ENCODE measurements around the gene HMCN2. TPM values are rescaled to one million over a fixed set of nuclear protein-coding genes. Genes with fewer than 3 reads are reported as not detected.

HMCN2 gene
- total RNA-seq, 1 donor from 2014 or later = 7.8 TPM

DNA sequence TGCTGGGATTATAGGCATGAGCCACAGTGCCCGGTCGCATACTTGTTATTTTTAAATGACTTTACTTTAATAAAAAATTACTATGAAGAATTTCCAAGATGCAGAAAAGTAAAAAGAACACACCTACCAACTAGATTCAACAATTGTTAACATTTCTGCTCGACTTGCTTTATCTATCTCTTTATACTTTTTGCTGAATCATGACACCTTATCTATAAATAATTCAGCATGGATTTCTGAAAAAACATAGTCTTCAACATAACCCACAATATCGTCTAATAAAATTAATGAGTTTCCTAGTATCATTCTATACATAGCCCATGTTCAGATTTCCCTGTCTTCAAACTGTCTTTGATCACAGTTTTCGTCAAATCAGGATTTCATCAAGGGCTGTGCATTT is 25.9 kb downstream of the HMCN2 start:
- intact Hi-C loops (cut with DNase I) = no loop called here

DNA sequence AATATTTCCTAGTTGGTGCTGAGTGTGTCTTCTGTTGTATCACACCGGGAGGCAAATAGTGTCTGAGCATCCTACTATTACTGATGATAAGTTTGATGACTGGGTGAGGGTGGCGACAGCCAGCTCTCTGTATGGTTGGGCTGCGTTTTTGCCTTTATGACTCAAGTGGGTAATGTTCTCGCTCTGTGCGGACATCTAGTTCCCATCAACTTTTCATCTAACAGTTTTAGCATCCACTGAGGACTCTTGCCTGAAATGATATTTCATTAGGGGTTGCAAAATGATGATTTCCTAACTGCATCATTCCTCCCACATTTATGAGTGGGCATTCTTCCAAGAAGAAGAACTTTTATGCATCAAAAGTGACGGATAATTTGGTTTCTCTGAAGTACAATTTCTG is 26.5 kb downstream of the HMCN2 start:
- peaks cover 14% of the 10 kb centered on the region for H3K4me1 ChIP-seq
- TF ChIP-seq, protein P1, sequence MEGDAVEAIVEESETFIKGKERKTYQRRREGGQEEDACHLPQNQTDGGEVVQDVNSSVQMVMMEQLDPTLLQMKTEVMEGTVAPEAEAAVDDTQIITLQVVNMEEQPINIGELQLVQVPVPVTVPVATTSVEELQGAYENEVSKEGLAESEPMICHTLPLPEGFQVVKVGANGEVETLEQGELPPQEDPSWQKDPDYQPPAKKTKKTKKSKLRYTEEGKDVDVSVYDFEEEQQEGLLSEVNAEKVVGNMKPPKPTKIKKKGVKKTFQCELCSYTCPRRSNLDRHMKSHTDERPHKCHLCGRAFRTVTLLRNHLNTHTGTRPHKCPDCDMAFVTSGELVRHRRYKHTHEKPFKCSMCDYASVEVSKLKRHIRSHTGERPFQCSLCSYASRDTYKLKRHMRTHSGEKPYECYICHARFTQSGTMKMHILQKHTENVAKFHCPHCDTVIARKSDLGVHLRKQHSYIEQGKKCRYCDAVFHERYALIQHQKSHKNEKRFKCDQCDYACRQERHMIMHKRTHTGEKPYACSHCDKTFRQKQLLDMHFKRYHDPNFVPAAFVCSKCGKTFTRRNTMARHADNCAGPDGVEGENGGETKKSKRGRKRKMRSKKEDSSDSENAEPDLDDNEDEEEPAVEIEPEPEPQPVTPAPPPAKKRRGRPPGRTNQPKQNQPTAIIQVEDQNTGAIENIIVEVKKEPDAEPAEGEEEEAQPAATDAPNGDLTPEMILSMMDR (IDR thresholded peaks at IDR 0.05) = no peak

More for the DNA sequence above, 25.9 kb downstream of the HMCN2 start:
- peaks cover 14% of the 10 kb centered on the region for H3K4me1 ChIP-seq
- H3K9me3 ChIP-seq = no peaks in the 10 kb centered on the region
- DNase-seq = no peak
- ATAC-seq = no peak
- no peaks in the 10 kb centered on the region for H3K36me3 ChIP-seq
- H3K4me3 ChIP-seq = no peak overlapping the region
- H3K27ac ChIP-seq = peak overlapping the region; percentile 30
- TF ChIP-seq, protein P1 (IDR thresholded peaks at IDR 0.05) = no peak
- peaks cover 6% of the 10 kb centered on the region for H3K27me3 ChIP-seq

DNA sequence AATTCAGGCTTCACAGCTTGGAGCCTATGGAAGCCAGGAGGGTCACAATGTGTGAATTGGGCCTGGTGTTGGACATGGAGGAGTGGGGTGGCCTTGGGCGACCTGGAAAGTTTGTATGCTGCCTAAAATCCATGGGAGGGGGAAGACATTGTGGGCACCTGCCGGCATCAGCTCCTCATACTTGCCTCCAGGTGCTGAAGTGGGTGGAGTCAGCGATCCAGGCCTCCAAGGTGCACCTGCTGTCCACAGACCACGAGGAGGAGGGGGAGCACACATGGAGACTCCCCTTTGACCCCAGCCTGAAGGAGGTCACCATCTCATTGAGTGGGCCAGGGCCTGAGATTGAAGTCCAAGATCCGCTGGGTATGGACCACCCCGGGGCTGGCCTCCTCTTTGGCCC is 29.1 kb downstream of the HMCN2 start:
- peaks cover 4% of the 10 kb centered on the region for H3K27me3 ChIP-seq
- DNase-seq = no peak
- H3K27ac ChIP-seq = no peak overlapping the region
- TF ChIP-seq, protein P1 (IDR thresholded peaks at IDR 0.05) = no peak
- intact Hi-C loops (cut with DNase I) = no loop called here
- peaks cover 7% of the 10 kb centered on the region for H3K4me1 ChIP-seq
- no peaks in the 10 kb centered on the region for H3K9me3 ChIP-seq
- no peak overlapping the region for H3K4me3 ChIP-seq
- no peak for ATAC-seq
- no peaks in the 10 kb centered on the region for H3K36me3 ChIP-seq

More for the DNA sequence above, 26.5 kb downstream of the HMCN2 start:
- no peak for DNase-seq
- Histone ChIP-seq H3K27me3 (peaks cover 6% of the 10 kb centered on the region), H3K4me3 (no peak overlapping the region), H3K27ac (no peak overlapping the region), H3K36me3 (no peaks in the 10 kb centered on the region), H3K9me3 (no peaks in the 10 kb centered on the region)
- peak; percentile 14 for ATAC-seq
- intact Hi-C loops (cut with DNase I) = no loop called here

DNA sequence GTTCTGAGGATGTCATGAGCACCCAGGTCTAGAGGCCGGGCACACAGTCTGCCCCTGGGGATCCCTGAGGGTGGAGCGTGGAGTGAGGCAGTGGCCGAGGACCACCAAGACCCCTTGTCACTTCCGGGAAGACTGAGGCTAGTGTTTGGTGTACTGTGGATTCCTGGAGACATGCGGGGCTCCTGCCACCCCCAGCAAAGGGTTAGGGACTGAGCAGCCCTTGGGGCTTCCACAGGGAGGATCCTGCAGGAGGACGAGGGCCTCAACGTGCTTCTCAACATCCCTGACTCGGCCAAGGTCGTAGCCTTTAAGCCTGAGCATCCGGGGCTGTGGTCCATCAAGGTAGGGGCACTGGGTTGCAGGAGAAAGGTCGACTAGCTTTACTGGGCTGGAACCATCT is 29.9 kb downstream of the HMCN2 start:
- ATAC-seq (no peak), DNase-seq (no peak)
- no peak overlapping the region for H3K27ac ChIP-seq
- intact Hi-C loops (cut with DNase I) = no loop called here
- no peak overlapping the region for H3K4me3 ChIP-seq
- H3K9me3 ChIP-seq = no peaks in the 10 kb centered on the region
- no peaks in the 10 kb centered on the region for H3K36me3 ChIP-seq
- no peaks in the 10 kb centered on the region for H3K27me3 ChIP-seq
- TF ChIP-seq, protein P1 (IDR thresholded peaks at IDR 0.05) = no peak
- H3K4me1 ChIP-seq = peaks cover 7% of the 10 kb centered on the region

DNA sequence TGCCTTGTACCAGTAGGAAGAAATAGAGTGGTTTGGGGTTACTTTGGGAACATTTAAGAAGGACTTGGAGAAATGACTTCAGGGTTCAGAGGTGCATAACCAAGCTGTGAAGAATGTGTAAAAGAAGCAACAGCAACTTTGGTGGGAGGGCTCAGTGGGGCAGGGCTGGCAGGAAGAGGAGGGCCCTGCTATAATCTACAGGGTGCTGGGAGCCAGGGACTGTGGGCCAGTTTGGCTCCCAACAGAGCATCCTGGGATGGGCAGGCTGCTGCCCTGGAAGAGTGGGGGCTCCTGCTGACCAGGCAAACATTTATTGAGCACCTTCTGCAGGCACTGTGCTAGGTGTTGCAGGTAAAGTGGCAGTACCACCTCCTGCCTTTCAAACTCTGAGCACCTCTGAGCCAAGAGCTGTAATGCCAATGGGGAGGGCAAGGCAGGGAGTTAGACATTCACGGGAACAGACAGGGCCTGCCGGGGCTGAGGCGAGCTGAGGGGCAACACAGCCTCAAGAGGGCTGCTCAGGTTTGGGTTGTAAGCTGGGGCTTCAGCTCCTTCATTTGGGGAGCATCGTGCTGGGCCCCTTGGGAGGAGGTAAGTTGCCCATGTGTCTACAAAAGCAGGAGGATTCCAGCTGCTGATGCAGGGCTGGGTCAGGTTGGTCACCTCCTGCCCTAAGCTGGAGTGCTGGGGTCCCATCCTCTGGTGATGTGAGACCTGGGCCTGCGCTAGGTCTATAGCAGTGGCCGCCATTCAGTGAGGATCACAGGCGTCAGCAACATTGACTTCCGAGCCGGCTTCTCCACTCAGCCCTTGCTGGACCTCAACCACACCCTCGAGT is 30.6 kb downstream of the HMCN2 start:
- peaks cover 3% of the 10 kb centered on the region for H3K4me1 ChIP-seq
- H3K27ac ChIP-seq = no peak overlapping the region
- no peaks in the 10 kb centered on the region for H3K36me3 ChIP-seq
- no peak for ATAC-seq
- H3K27me3 ChIP-seq = no peaks in the 10 kb centered on the region
- no peak overlapping the region for H3K4me3 ChIP-seq
- no peaks in the 10 kb centered on the region for H3K9me3 ChIP-seq
- intact Hi-C loops (cut with DNase I) = no loop called here
- no peak for DNase-seq
- TF ChIP-seq, protein P1 (IDR thresholded peaks at IDR 0.05) = no peak
